Measurements from ENCODE around the gene IPPK.

Gene IPPK

GRCh38 chr9:92657296-92658094 lies 12.4 kb downstream of the IPPK start:
- DNase-seq (ENCODE audit: low read depth in 2 of 2), result no peak

GRCh38 chr9:92656537-92656925 lies 13.4 kb downstream of the IPPK start:
- no peak for DNase-seq (ENCODE audit: low read depth in 2 of 2)

GRCh38 chr9:92655896-92656536 lies 13.9 kb downstream of the IPPK start:
- no peak for DNase-seq (ENCODE audit: low read depth in 2 of 2)

GRCh38 chr9:92655366-92655765 lies 14.6 kb downstream of the IPPK start:
- no peak for DNase-seq (ENCODE audit: low read depth in 2 of 2)

- no peak for DNase-seq (ENCODE audit: low read depth in 2 of 2)
Observed at GRCh38 chr9:92654481-92655301, 15.2 kb downstream of the IPPK start.

GRCh38 chr9:92652461-92652860 lies 17.5 kb downstream of the IPPK start:
- DNase-seq (ENCODE audit: low read depth in 2 of 2), result no peak

- DNase-seq (ENCODE audit: low read depth in 2 of 2), result no peak
Observed at GRCh38 chr9:92650839-92651621, 18.9 kb downstream of the IPPK start.

- no peak for DNase-seq (ENCODE audit: low read depth in 2 of 2)
Observed at GRCh38 chr9:92650296-92650695, 19.6 kb downstream of the IPPK start.

- no peak for DNase-seq (ENCODE audit: low read depth in 2 of 2)
Observed at GRCh38 chr9:92649007-92649406, 20.9 kb downstream of the IPPK start.

GRCh38 chr9:92648474-92648971 lies 21.4 kb downstream of the IPPK start:
- no peak for DNase-seq (ENCODE audit: low read depth in 2 of 2)

GRCh38 chr9:92647671-92648473 lies 22.1 kb downstream of the IPPK start:
- no peak for DNase-seq (ENCODE audit: low read depth in 2 of 2)

GRCh38 chr9:92645041-92645440 lies 24.9 kb downstream of the IPPK start:
- DNase-seq (ENCODE audit: low read depth in 2 of 2), result no peak

- no peak for DNase-seq (ENCODE audit: low read depth in 2 of 2)
Observed at GRCh38 chr9:92644278-92644677, 25.7 kb downstream of the IPPK start.

GRCh38 chr9:92642564-92642963 lies 27.4 kb downstream of the IPPK start:
- DNase-seq (ENCODE audit: low read depth in 2 of 2), result no peak

- DNase-seq (ENCODE audit: low read depth in 2 of 2), result no peak
Observed at GRCh38 chr9:92642041-92642451, 27.9 kb downstream of the IPPK start.

GRCh38 chr9:92641092-92641809 lies 28.7 kb downstream of the IPPK start:
- DNase-seq (ENCODE audit: low read depth in 2 of 2), result no peak

- no peak for DNase-seq (ENCODE audit: low read depth in 2 of 2)
Observed at GRCh38 chr9:92640398-92641091, 29.4 kb downstream of the IPPK start.

- no peak for DNase-seq (ENCODE audit: low read depth in 2 of 2)
Observed at GRCh38 chr9:92639791-92640271, 30.1 kb downstream of the IPPK start.

- DNase-seq (ENCODE audit: low read depth in 2 of 2), result no peak
Observed at GRCh38 chr9:92639124-92639523, 30.8 kb downstream of the IPPK start.
